ENCODE results near the gene GPR135.
A peak's percentile ranks its signal among the peaks of the same experiment; 100 is the strongest.
"Not testable (repeated sequence)": the region's sequence is repeated elsewhere in the genome, so short reads cannot be mapped to it uniquely, and the experiment has no call there.

The GPR135 gene

GRCh38 chr14:59464486-59465315 lies 479 bp downstream of the GPR135 start:
- peak; percentile 20 for DNase-seq

GRCh38 chr14:59463787-59464485 lies 1.2 kb downstream of the GPR135 start:
- no peak for DNase-seq

- no peak for DNase-seq
These were observed 3.3 kb downstream of the GPR135 start for GRCh38 chr14:59461891-59462290.

- no peak for DNase-seq
These were observed 4.8 kb downstream of the GPR135 start for GRCh38 chr14:59460378-59460777.

- no peak for DNase-seq
These were observed 6.7 kb downstream of the GPR135 start for GRCh38 chr14:59458486-59458885.

- no peak for DNase-seq
These were observed 9.8 kb downstream of the GPR135 start for GRCh38 chr14:59455411-59455810.

GRCh38 chr14:59454139-59454538 lies 11.0 kb downstream of the GPR135 start:
- DNase-seq, result no peak

- no peak for DNase-seq
These were observed 13.3 kb downstream of the GPR135 start for GRCh38 chr14:59451849-59452248.

GRCh38 chr14:59450716-59451115 lies 14.5 kb downstream of the GPR135 start:
- DNase-seq, result no peak

- not testable (repeated sequence) for DNase-seq
These were observed 16.5 kb downstream of the GPR135 start for GRCh38 chr14:59448673-59449072.

- no peak for DNase-seq
These were observed 25.8 kb downstream of the GPR135 start for GRCh38 chr14:59439256-59439965.

GRCh38 chr14:59438195-59438647 lies 27.0 kb downstream of the GPR135 start:
- DNase-seq, result no peak

GRCh38 chr14:59435987-59436386 lies 29.2 kb downstream of the GPR135 start:
- DNase-seq, result no peak

- no peak for DNase-seq
These were observed 30.1 kb downstream of the GPR135 start for GRCh38 chr14:59435101-59435500.

GRCh38 chr14:59429790-59430189 lies 35.4 kb downstream of the GPR135 start:
- DNase-seq, result no peak

- no peak for DNase-seq
These were observed 36.6 kb downstream of the GPR135 start for GRCh38 chr14:59428581-59429012.

GRCh38 chr14:59427653-59428580 lies 37.3 kb downstream of the GPR135 start:
- no peak for DNase-seq

- DNase-seq, result no peak
These were observed 39.8 kb downstream of the GPR135 start for GRCh38 chr14:59425322-59425935.

GRCh38 chr14:59424341-59425071 lies 40.7 kb downstream of the GPR135 start:
- no peak for DNase-seq

- DNase-seq, result no peak
These were observed 42.9 kb downstream of the GPR135 start for GRCh38 chr14:59422069-59422881.
